Upper lobe of left lung (tissue), 4 donors: ENCODE data around the gene FHIP1B.

Experiments used
- EP300 ChIP-seq, 4 donors: sonication (generic); formaldehyde crosslinking; IDR thresholded peaks; one replicate each; pipeline ENCODE4 v1.5.1; 2017; ENCODE audit warnings: antibody characterized with exemption in 4 of 4, control low read depth in 2 of 4
- POLR2A ChIP-seq, 4 donors: fragments of 450-650 bp; IDR thresholded peaks; one replicate each; pipeline ENCODE4 v1.5.1; 2016 to 2017; ENCODE audit warnings: antibody characterized with exemption in 4 of 4, mild to moderate bottlenecking in 2 of 4
- TF ChIP-seq, protein P1 (sequence below), 6 experiments: fragments of 450-650 bp in 4 of 6; fragments of 200-600 bp in 2 of 6; sonication (generic) in 2 of 6; IDR thresholded peaks; one replicate each; pipeline ENCODE4 v1.5.1; 2016 to 2019; ENCODE audit warnings: antibody characterized with exemption in 6 of 6

DNA sequence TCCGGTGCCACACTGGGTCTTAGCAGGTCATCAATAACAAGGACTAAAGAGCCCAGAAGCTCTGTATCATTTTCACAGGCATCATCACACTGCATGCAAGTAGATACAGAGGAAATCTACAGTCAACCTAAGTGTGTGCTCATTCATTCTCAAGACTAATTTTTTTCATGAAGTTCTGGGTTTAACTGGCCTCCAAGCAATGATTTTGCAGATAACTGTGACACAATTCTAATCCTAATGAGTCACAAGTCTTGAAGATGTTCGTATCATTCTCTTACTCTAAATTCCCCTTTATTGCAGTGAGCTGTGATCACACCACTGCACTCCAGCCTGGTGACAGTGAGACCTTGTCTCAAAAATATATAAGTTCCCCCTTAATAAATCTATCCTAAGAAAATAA is 33.0 kb downstream of the FHIP1B start:
- TF ChIP-seq, protein P1, sequence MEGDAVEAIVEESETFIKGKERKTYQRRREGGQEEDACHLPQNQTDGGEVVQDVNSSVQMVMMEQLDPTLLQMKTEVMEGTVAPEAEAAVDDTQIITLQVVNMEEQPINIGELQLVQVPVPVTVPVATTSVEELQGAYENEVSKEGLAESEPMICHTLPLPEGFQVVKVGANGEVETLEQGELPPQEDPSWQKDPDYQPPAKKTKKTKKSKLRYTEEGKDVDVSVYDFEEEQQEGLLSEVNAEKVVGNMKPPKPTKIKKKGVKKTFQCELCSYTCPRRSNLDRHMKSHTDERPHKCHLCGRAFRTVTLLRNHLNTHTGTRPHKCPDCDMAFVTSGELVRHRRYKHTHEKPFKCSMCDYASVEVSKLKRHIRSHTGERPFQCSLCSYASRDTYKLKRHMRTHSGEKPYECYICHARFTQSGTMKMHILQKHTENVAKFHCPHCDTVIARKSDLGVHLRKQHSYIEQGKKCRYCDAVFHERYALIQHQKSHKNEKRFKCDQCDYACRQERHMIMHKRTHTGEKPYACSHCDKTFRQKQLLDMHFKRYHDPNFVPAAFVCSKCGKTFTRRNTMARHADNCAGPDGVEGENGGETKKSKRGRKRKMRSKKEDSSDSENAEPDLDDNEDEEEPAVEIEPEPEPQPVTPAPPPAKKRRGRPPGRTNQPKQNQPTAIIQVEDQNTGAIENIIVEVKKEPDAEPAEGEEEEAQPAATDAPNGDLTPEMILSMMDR (IDR thresholded peaks at IDR 0.05): no peak
- no peak for TF ChIP-seq POLR2A (IDR thresholded peaks at IDR 0.05)
- no peak for TF ChIP-seq EP300 (IDR thresholded peaks at IDR 0.05)
